ENCODE results near the gene MMAB. TPM values are rescaled to one million over a fixed set of nuclear protein-coding genes. Genes with fewer than 3 reads are reported as not detected.

MMAB gene
- total and polyA plus RNA-seq, 2 experiments from 2014 or later: 46.6 to 80.8 TPM

GRCh38 chr12:109539508-109539907 is 33.8 kb downstream of the MMAB start:
- DNase-seq (ENCODE audit: low spot score): no peak
- Histone ChIP-seq H3K79me2 (no peaks in the 10 kb centered on the region), H3K4me2 (no peak overlapping the region), H2AFZ (no peak overlapping the region), H3K4me1 (ENCODE audit: insufficient read depth) (no peaks in the 10 kb centered on the region), H3K9me3 (ENCODE audit: low read depth) (no peaks in the 10 kb centered on the region), H3K9me2 (replicated peaks; ENCODE audit: insufficient read depth) (no peaks in the 10 kb centered on the region), H3K36me3 (replicated peaks; ENCODE audit: insufficient read depth, low read depth) (no peaks in the 10 kb centered on the region), H3K4me3 (no peak overlapping the region), H4K20me1 (ENCODE audit: insufficient read depth, poor library complexity, severe bottlenecking) (no peaks in the 10 kb centered on the region), H3K27ac (no peak overlapping the region), H3K27me3 (no peaks in the 10 kb centered on the region)
- WGBS (ENCODE audit: low lambda C conversion rate, missing lambda C conversion rate): 52% methylated on average over 9 of the region's 9 CpGs
- TF ChIP-seq EZH2 (IDR thresholded peaks at IDR 0.05; ENCODE audit: borderline replicate concordance): no peak
- no peak for TF ChIP-seq CTCF (IDR thresholded peaks at IDR 0.05; ENCODE audit: poor library complexity)
- TF ChIP-seq EZH2phosphoT487 (IDR thresholded peaks at IDR 0.05; ENCODE audit: low read depth, severe bottlenecking, unreplicated experiment): no peak

GRCh38 chr12:109538191-109538863 is 35.0 kb downstream of the MMAB start:
- Histone ChIP-seq H3K9me3 (ENCODE audit: low read depth) (no peaks in the 10 kb centered on the region), H3K79me2 (no peaks in the 10 kb centered on the region), H3K4me1 (ENCODE audit: insufficient read depth) (no peaks in the 10 kb centered on the region), H3K4me3 (no peak overlapping the region), H3K4me2 (no peak overlapping the region), H4K20me1 (ENCODE audit: insufficient read depth, poor library complexity, severe bottlenecking) (no peaks in the 10 kb centered on the region), H2AFZ (no peak overlapping the region), H3K27me3 (no peaks in the 10 kb centered on the region), H3K27ac (no peak overlapping the region), H3K36me3 (replicated peaks; ENCODE audit: insufficient read depth, low read depth) (no peaks in the 10 kb centered on the region), H3K9me2 (replicated peaks; ENCODE audit: insufficient read depth) (no peaks in the 10 kb centered on the region)
- no peak for TF ChIP-seq EZH2phosphoT487 (IDR thresholded peaks at IDR 0.05; ENCODE audit: low read depth, severe bottlenecking, unreplicated experiment)
- no peak for TF ChIP-seq EZH2 (IDR thresholded peaks at IDR 0.05; ENCODE audit: borderline replicate concordance)
- TF ChIP-seq CTCF (IDR thresholded peaks at IDR 0.05; ENCODE audit: poor library complexity): no peak
- DNase-seq (ENCODE audit: low spot score): peak; percentile 38
- 56% methylated on average over 16 of the region's 16 CpGs for WGBS (ENCODE audit: low lambda C conversion rate, missing lambda C conversion rate)

GRCh38 chr12:109537136-109537535 is 36.2 kb downstream of the MMAB start:
- H3K4me2 ChIP-seq: no peak overlapping the region
- H3K79me2 ChIP-seq: no peaks in the 10 kb centered on the region
- no peak for DNase-seq (ENCODE audit: low spot score)
- H3K27ac ChIP-seq: no peak overlapping the region
- H3K9me2 ChIP-seq (replicated peaks; ENCODE audit: insufficient read depth): no peaks in the 10 kb centered on the region
- no peak overlapping the region for H2AFZ ChIP-seq
- H3K27me3 ChIP-seq: no peaks in the 10 kb centered on the region
- H3K9me3 ChIP-seq (ENCODE audit: low read depth): no peaks in the 10 kb centered on the region
- TF ChIP-seq CTCF (IDR thresholded peaks at IDR 0.05; ENCODE audit: poor library complexity) (no peak), EZH2phosphoT487 (IDR thresholded peaks at IDR 0.05; ENCODE audit: low read depth, severe bottlenecking, unreplicated experiment) (no peak), EZH2 (IDR thresholded peaks at IDR 0.05; ENCODE audit: borderline replicate concordance) (no peak)
- no peaks in the 10 kb centered on the region for H4K20me1 ChIP-seq (ENCODE audit: insufficient read depth, poor library complexity, severe bottlenecking)
- WGBS (ENCODE audit: low lambda C conversion rate, missing lambda C conversion rate): 87% methylated on average over 8 of the region's 8 CpGs
- no peak overlapping the region for H3K4me3 ChIP-seq
- H3K4me1 ChIP-seq (ENCODE audit: insufficient read depth): no peaks in the 10 kb centered on the region
- H3K36me3 ChIP-seq (replicated peaks; ENCODE audit: insufficient read depth, low read depth): no peaks in the 10 kb centered on the region

Data from hepatocyte (in vitro differentiated cells).